NT2/D1 (cell line): ENCODE results near the gene AKAP9.

Source experiments
- SUZ12 ChIP-seq: IDR thresholded peaks from 2 replicates; pipeline ENCODE4 v1.6.1; 2011; ENCODE audit not compliant: insufficient read length, insufficient read depth; ENCODE audit errors: extremely low read depth
- YY1 ChIP-seq: IDR thresholded peaks from 2 replicates; pipeline ENCODE4 v1.6.1; 2011; ENCODE audit not compliant: insufficient read length, insufficient read depth
- ZNF274 ChIP-seq: IDR thresholded peaks from 2 replicates; pipeline ENCODE4 v1.6.1; 2011; ENCODE audit warnings: mild to moderate bottlenecking, low read depth, low read length

DNA sequence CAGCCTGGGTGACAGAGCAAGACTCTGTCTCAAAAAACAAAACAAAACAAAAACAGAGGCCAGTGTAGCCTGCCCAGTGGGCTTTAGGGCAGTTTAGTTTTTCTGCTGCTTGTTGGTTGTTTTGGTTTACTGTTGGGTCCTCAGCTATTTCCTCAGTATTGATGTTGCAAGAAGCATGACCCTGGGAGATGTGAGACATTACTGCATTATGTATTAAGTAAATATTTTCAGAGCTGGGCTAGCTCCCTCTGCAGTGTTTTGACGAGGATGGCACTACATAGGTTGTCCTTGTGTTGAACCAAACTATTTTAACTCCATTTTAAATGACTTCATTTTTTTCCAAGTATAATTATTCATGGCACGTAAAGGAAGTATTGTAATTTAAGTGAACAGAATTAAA is 4.8 kb downstream of the AKAP9 start:
- TF ChIP-seq SUZ12 (no peak), YY1 (no peak), ZNF274 (no peak)
